Mesothelial cell of epicardium (in vitro differentiated cells): ENCODE measurements around the gene SLC26A6. TPM values are rescaled to one million over a fixed set of nuclear protein-coding genes. Genes with fewer than 3 reads are reported as not detected.

Experiments
- DNase-seq, 2 experiments: peaks; one replicate each; pipeline ENCODE4 v3.0.0; 2021; ENCODE audit warnings: low spot score in 2 of 2; ENCODE audit not compliant: unreplicated experiment in 2 of 2
- H3K27ac Mint-ChIP-seq: 2 replicates; pipeline ENCODE4 v1.8.0; 2021; ENCODE audit warnings: mixed read lengths
- H3K27me3 Mint-ChIP-seq: 2 replicates; pipeline ENCODE4 v1.8.0; 2021; ENCODE audit warnings: low read depth, mixed read lengths
- H3K36me3 Mint-ChIP-seq: 2 replicates; pipeline ENCODE4 v1.8.0; 2021; ENCODE audit warnings: mixed read lengths
- H3K4me1 Mint-ChIP-seq: 2 replicates; pipeline ENCODE4 v1.8.0; 2021; ENCODE audit warnings: mixed read lengths
- H3K4me3 Mint-ChIP-seq: 2 replicates; pipeline ENCODE4 v1.8.0; 2021; ENCODE audit warnings: mild to moderate bottlenecking, moderate library complexity, mixed read lengths
- H3K9me3 Mint-ChIP-seq: 2 replicates; pipeline ENCODE4 v1.8.0; 2021; ENCODE audit warnings: mixed read lengths
- CTCF ChIP-seq: fragments of 200-600 bp; sonication (generic); IDR thresholded peaks from one replicate; pipeline ENCODE4 v1.5.0; 2021; ENCODE audit warnings: antibody characterized with exemption; ENCODE audit not compliant: unreplicated experiment
- total RNA-seq: library from RNA; stranded (reverse); gene quantifications from 3 replicates; pipeline ENCODE4 v1.2.1, GENCODE V29; 2021

SLC26A6 gene
- total RNA-seq, 1 donor from 2014 or later, result 18.0 TPM

GRCh38 chr3:48612309-48612708 lies 23.0 kb downstream of the SLC26A6 start:
- no peak overlapping the region for H3K4me3 Mint-ChIP-seq
- TF ChIP-seq CTCF, result no peak
- peaks cover 5% of the 10 kb centered on the region for H3K27me3 Mint-ChIP-seq
- peaks cover 3% of the 10 kb centered on the region for H3K9me3 Mint-ChIP-seq
- H3K36me3 Mint-ChIP-seq, result peaks cover 10% of the 10 kb centered on the region
- DNase-seq, result no peak
- no peak overlapping the region for H3K27ac Mint-ChIP-seq
- peaks cover 15% of the 10 kb centered on the region for H3K4me1 Mint-ChIP-seq

GRCh38 chr3:48609088-48610005 lies 25.9 kb downstream of the SLC26A6 start, which contains the start of gene UQCRC1:
Gene UQCRC1 (minus strand): TSS chr3:48609646. CDS start chr3:48609620, 26 bp downstream.
- Mint-ChIP-seq H3K27ac (peak within 1 kb of the TSS; percentile 98), H3K4me1 (peaks cover 15% of the 10 kb centered on the region)

GRCh38 chr3:48607519-48607918 lies 27.7 kb downstream of the SLC26A6 start:
- no peak for TF ChIP-seq CTCF
- Mint-ChIP-seq H3K27me3 (peaks cover 5% of the 10 kb centered on the region), H3K36me3 (peaks cover 17% of the 10 kb centered on the region), H3K4me3 (no peak overlapping the region), H3K4me1 (peaks cover 15% of the 10 kb centered on the region), H3K27ac (no peak overlapping the region), H3K9me3 (no peaks in the 10 kb centered on the region)
- DNase-seq, result no peak

More at GRCh38 chr3:48609088-48610005, 25.9 kb downstream of the SLC26A6 start, which contains the start of gene UQCRC1:
- DNase-seq, result peak; percentile 87 to 95
- H3K27me3 Mint-ChIP-seq, result peaks cover 5% of the 10 kb centered on the region
- peaks cover 10% of the 10 kb centered on the region for H3K36me3 Mint-ChIP-seq
- H3K4me3 Mint-ChIP-seq, result peak within 1 kb of the TSS; percentile 100
- no peaks in the 10 kb centered on the region for H3K9me3 Mint-ChIP-seq
- TF ChIP-seq CTCF, result peak; percentile 72

GRCh38 chr3:48601622-48601994 lies 33.7 kb downstream of the SLC26A6 start:
- H3K4me3 Mint-ChIP-seq, result no peak overlapping the region
- H3K9me3 Mint-ChIP-seq, result no peaks in the 10 kb centered on the region
- no peak for TF ChIP-seq CTCF
- DNase-seq, result no peak
- H3K36me3 Mint-ChIP-seq, result peaks cover 19% of the 10 kb centered on the region
- no peaks in the 10 kb centered on the region for H3K27me3 Mint-ChIP-seq
- H3K4me1 Mint-ChIP-seq, result peaks cover 26% of the 10 kb centered on the region
- H3K27ac Mint-ChIP-seq, result no peak overlapping the region

GRCh38 chr3:48600711-48601621 lies 34.3 kb downstream of the SLC26A6 start:
- Mint-ChIP-seq H3K9me3 (no peaks in the 10 kb centered on the region), H3K27me3 (peaks cover 3% of the 10 kb centered on the region), H3K4me3 (no peak overlapping the region), H3K36me3 (peaks cover 19% of the 10 kb centered on the region), H3K4me1 (peaks cover 31% of the 10 kb centered on the region), H3K27ac (no peak overlapping the region)
- TF ChIP-seq CTCF, result no peak
- DNase-seq, result no peak
